T-cell (primary cell): Measurements from ENCODE around the gene GP2. TPM values are rescaled to one million over a fixed set of nuclear protein-coding genes. Genes with fewer than 3 reads are reported as not detected.
"Not testable (repeated sequence)": the region's sequence is repeated elsewhere in the genome, so short reads cannot be mapped to it uniquely, and the experiment has no call there.

ENCODE experiments used
- ATAC-seq, 4 experiments: fragments of 200-7000 bp in 3 of 4; fragments of 150-1000 bp in 1 of 4; cut with Tn5 transposase; replicated peaks in 1 of 4; 1 replicate in 3 of 4; 2 replicates in 1 of 4; pipeline ENCODE4 v1.10.0; 2021; ENCODE audit warnings: moderate library complexity in 3 of 4, mild to moderate bottlenecking in 2 of 4, moderate number of reproducible peaks in 1 of 4
- CTCF ChIA-PET, 2 donors: fragments of 300-600 bp; sonication (Branson Sonifier 250); formaldehyde crosslinking; loops; one replicate each; lab custom pipeline; 2022; ENCODE audit warnings: antibody characterized with exemption in 2 of 2; lab: Charles Lee
- POLR2A ChIA-PET, 2 donors: fragments of 300-600 bp; sonication (Branson Sonifier 250); formaldehyde crosslinking; loops; one replicate each; lab custom pipeline; 2022; ENCODE audit warnings: antibody characterized with exemption in 2 of 2; lab: Charles Lee
- DNase-seq, 35 experiments: peaks; one replicate each; pipeline versions ENCODE4 v3.0.0 to v3.0.0-alpha.2; 2013 to 2023
- H3K27ac ChIP-seq: one replicate; pipeline ENCODE4 v1.5.1; 2013; ENCODE audit warnings: low read length
- H3K27me3 ChIP-seq, 2 experiments: replicated peaks in 1 of 2; 1 replicate in 1 of 2; 2 replicates in 1 of 2; pipeline versions ENCODE4 v1.6.1 to v1.7.0; 2013; ENCODE audit warnings: low read length in 1 of 2, mixed read lengths in 1 of 2; ENCODE audit not compliant: control insufficient read depth in 2 of 2, insufficient read depth in 2 of 2; ENCODE audit errors: extremely low read depth in 1 of 2
- H3K36me3 ChIP-seq, 2 donors: 1 replicate in 1 of 2; 2 replicates in 1 of 2; pipeline versions ENCODE4 v1.6.1 to v1.7.0; 2013; ENCODE audit warnings: low read length in 1 of 2; ENCODE audit not compliant: control insufficient read depth in 2 of 2, insufficient read depth in 1 of 2; ENCODE audit errors: extremely low read depth in 1 of 2
- H3K4me1 ChIP-seq, 2 experiments: 1 replicate in 1 of 2; 2 replicates in 1 of 2; pipeline versions ENCODE4 v1.6.1 to v1.7.0; 2013; ENCODE audit warnings: low read length in 2 of 2, mixed read lengths in 1 of 2; ENCODE audit not compliant: insufficient read depth in 2 of 2, control insufficient read depth in 1 of 2; ENCODE audit errors: extremely low read depth in 1 of 2
- H3K4me3 ChIP-seq, 2 donors: 1 replicate in 1 of 2; 2 replicates in 1 of 2; pipeline versions ENCODE4 v1.5.1 to v1.7.0; 2013; ENCODE audit warnings: mild to moderate bottlenecking in 2 of 2, low read length in 1 of 2, moderate library complexity in 1 of 2; ENCODE audit not compliant: control insufficient read depth in 1 of 2; ENCODE audit errors: extremely low read depth in 1 of 2
- H3K9me3 ChIP-seq: 2 replicates; pipeline ENCODE4 v1.7.0; 2013
- H3K27ac Mint-ChIP-seq, 2 donors: one replicate each; pipeline ENCODE4 v1.8.0; 2020 to 2021; ENCODE audit warnings: mild to moderate bottlenecking in 2 of 2, mixed read lengths in 2 of 2
- H3K27me3 Mint-ChIP-seq, 2 donors: one replicate each; pipeline ENCODE4 v1.8.0; 2021 to 2022; ENCODE audit warnings: mixed read lengths in 2 of 2
- H3K36me3 Mint-ChIP-seq: one replicate; pipeline ENCODE4 v1.8.0; 2021; ENCODE audit warnings: mixed read lengths
- H3K4me1 Mint-ChIP-seq, 3 donors: one replicate each; pipeline ENCODE4 v1.8.0; 2020 to 2022; ENCODE audit warnings: mixed read lengths in 3 of 3, mild to moderate bottlenecking in 1 of 3
- H3K4me3 Mint-ChIP-seq, 3 donors: one replicate each; pipeline ENCODE4 v1.8.0; 2020 to 2022; ENCODE audit warnings: mild to moderate bottlenecking in 3 of 3, mixed read lengths in 3 of 3, moderate library complexity in 3 of 3
- H3K9me3 Mint-ChIP-seq, 3 donors: one replicate each; pipeline ENCODE4 v1.8.0; 2020 to 2022; ENCODE audit warnings: mixed read lengths in 3 of 3
- WGBS: methylation state at CpG from one replicate; pipeline ENCODE4 v1.1.5; 2013; ENCODE audit warnings: missing lambda C conversion rate; ENCODE audit not compliant: insufficient coverage; 5-methylcytosine and 5-hydroxymethylcytosine counted together
- total RNA-seq, 35 experiments: library from RNA in 6 of 35; stranded (reverse) in 6 of 35; fragments of 120-200 nt in 1 of 35; gene quantifications; one replicate each; pipeline versions ENCODE4 v1.2.1 to v1.2.4 and lab custom pipeline; 2013 to 2026

GP2 gene
- total RNA-seq, 5 donors from 2014 or later (not counting 1 experiment from before 2014, with no cell fraction given): 12.0 to 13.3 (median 12.1) TPM; not detected in 2

DNA sequence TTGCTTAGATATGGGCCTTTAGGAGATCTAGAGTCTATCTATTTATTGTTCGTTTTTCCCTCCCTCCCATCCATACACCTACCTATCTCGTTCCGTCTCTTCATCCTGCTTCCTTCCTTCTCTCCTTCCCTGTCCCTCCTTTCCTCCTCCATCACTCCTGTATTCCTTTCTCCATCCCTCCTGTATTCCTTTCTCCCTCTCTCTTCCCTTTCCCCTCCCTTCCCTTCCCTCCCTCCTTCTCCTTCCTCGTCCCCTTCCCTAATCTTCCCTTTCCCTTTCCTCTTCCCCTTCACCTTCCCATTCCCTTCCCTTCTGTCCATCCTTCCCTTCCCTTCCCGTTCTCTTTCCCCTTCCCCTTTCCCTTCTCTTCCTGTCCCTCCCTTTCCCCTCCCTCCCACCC is 10.6 kb downstream of the GP2 start:
- ATAC-seq: no peak
- CTCF ChIA-PET: no interaction called here
- POLR2A ChIA-PET: no interaction called here
- H3K4me3 Mint-ChIP-seq: no peak overlapping the region
- Histone ChIP-seq H3K27me3 (no peaks in the 10 kb centered on the region), H3K36me3 (no peaks in the 10 kb centered on the region), H3K27ac (no peak overlapping the region), H3K9me3 (no peaks in the 10 kb centered on the region), H3K4me1 (no peaks in the 10 kb centered on the region), H3K4me3 (no peak overlapping the region)
- no peaks in the 10 kb centered on the region for H3K36me3 Mint-ChIP-seq
- H3K27me3 Mint-ChIP-seq: peaks cover 2 to 3% of the 10 kb centered on the region in 2 donors
- H3K27ac Mint-ChIP-seq: no peak overlapping the region
- no peaks in the 10 kb centered on the region for H3K4me1 Mint-ChIP-seq
- peaks cover 0 to 5% (median 0%) of the 10 kb centered on the region in 3 donors for H3K9me3 Mint-ChIP-seq
- 73% methylated on average over 3 of the region's 5 CpGs for WGBS
- DNase-seq: no peak

DNA sequence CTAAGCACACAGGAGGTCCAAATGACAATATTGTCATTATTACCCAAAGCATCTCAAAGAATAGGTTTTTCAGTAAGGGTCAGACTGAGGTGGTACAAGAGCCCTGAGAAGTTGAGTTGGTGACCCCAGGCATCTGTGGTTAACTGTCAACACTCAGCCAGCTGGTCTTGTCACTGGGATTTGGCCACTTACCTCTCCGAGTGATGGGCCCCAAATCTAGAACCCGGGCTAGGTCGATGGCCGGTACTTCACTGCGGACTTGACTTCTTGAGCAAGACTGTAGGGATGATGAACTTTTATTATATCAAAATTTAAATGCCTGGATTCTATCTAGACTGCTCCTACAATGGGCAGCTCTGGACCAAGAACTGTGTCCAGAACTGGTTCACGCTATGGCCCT is 11.5 kb downstream of the GP2 start:
- no peak for DNase-seq
- Histone ChIP-seq H3K27ac (no peak overlapping the region), H3K36me3 (no peaks in the 10 kb centered on the region), H3K4me1 (no peaks in the 10 kb centered on the region), H3K27me3 (no peaks in the 10 kb centered on the region), H3K4me3 (no peak overlapping the region), H3K9me3 (no peaks in the 10 kb centered on the region)
- H3K27me3 Mint-ChIP-seq: peaks cover 2 to 3% of the 10 kb centered on the region in 2 donors
- no peak for ATAC-seq
- no peak overlapping the region for H3K27ac Mint-ChIP-seq
- CTCF ChIA-PET: no interaction called here
- no peaks in the 10 kb centered on the region for H3K36me3 Mint-ChIP-seq
- peaks cover 0 to 5% (median 0%) of the 10 kb centered on the region in 3 donors for H3K9me3 Mint-ChIP-seq
- 80% methylated on average over 1 of the region's 6 CpGs for WGBS
- POLR2A ChIA-PET: no interaction called here
- no peaks in the 10 kb centered on the region for H3K4me1 Mint-ChIP-seq
- H3K4me3 Mint-ChIP-seq: no peak overlapping the region

DNA sequence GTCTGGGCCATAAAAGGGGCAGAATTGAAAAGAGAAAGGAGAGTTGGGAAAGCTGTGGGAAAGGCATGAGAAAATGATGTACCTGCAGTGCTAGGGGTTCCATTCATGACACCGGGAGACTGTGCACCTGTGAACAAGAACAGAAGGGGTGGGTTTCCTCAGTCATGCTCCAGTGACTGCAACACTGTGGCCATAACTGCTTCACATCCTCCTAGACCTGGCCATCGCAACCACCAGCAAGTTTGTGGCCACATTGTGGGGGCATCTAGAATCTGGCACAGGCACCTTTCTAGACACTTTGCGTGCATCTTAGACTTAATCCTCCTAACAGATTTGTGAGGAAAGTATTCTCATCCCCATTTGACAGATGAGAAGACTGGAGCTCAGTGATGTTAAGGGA is 12.7 kb downstream of the GP2 start:
- POLR2A ChIA-PET: no interaction called here
- no peak for ATAC-seq
- no peak for DNase-seq
- H3K4me3 Mint-ChIP-seq: no peak overlapping the region
- WGBS: 100% methylated on average over 1 of the region's 3 CpGs
- Histone ChIP-seq H3K9me3 (no peaks in the 10 kb centered on the region), H3K4me3 (no peak overlapping the region), H3K27ac (no peak overlapping the region), H3K4me1 (no peaks in the 10 kb centered on the region), H3K27me3 (no peaks in the 10 kb centered on the region), H3K36me3 (no peaks in the 10 kb centered on the region)
- no peaks in the 10 kb centered on the region for H3K4me1 Mint-ChIP-seq
- H3K27ac Mint-ChIP-seq: no peak overlapping the region
- H3K36me3 Mint-ChIP-seq: no peaks in the 10 kb centered on the region
- H3K9me3 Mint-ChIP-seq: peaks cover 0 to 5% (median 0%) of the 10 kb centered on the region in 3 donors
- CTCF ChIA-PET: interaction anchor here in 1 of 2 donors (0.5 kb wide), 1 partner anchor 47 kb away, joined by 3 read pairs; no protein-coding TSS in a partner anchor
- peaks cover 2 to 3% of the 10 kb centered on the region in 2 donors for H3K27me3 Mint-ChIP-seq

GRCh38 chr16:20313741-20314140 is 13.6 kb downstream of the GP2 start:
- DNase-seq (no peak), ATAC-seq (no peak)
- Histone ChIP-seq H3K9me3 (no peaks in the 10 kb centered on the region), H3K36me3 (no peaks in the 10 kb centered on the region), H3K27ac (no peak overlapping the region), H3K27me3 (no peaks in the 10 kb centered on the region), H3K4me1 (no peaks in the 10 kb centered on the region), H3K4me3 (no peak overlapping the region)
- WGBS: no CpG with 5 or more reads among the region's 3 CpGs
- no peak overlapping the region for H3K27ac Mint-ChIP-seq
- CTCF ChIA-PET: no interaction called here
- POLR2A ChIA-PET: no interaction called here
- H3K4me1 Mint-ChIP-seq: no peaks in the 10 kb centered on the region
- H3K27me3 Mint-ChIP-seq: peaks cover 2 to 3% of the 10 kb centered on the region in 2 donors
- peaks cover 0 to 5% (median 0%) of the 10 kb centered on the region in 3 donors for H3K9me3 Mint-ChIP-seq
- no peak overlapping the region for H3K4me3 Mint-ChIP-seq
- H3K36me3 Mint-ChIP-seq: no peaks in the 10 kb centered on the region

- H3K4me1 Mint-ChIP-seq, H3K9me3 Mint-ChIP-seq, DNase-seq, H3K4me3 Mint-ChIP-seq, H3K27ac ChIP-seq, H3K27ac Mint-ChIP-seq, H3K4me1 ChIP-seq, H3K9me3 ChIP-seq, POLR2A ChIA-PET, H3K36me3 ChIP-seq, H3K4me3 ChIP-seq, H3K36me3 Mint-ChIP-seq, H3K27me3 ChIP-seq, ATAC-seq, H3K27me3 Mint-ChIP-seq, CTCF ChIA-PET: not testable (repeated sequence)
- 64% methylated on average over 2 of the region's 7 CpGs for WGBS
These were observed 14.7 kb downstream of the GP2 start for GRCh38 chr16:20312536-20313095.

- Mint-ChIP-seq H3K36me3 (no peaks in the 10 kb centered on the region), H3K4me3 (no peak overlapping the region), H3K4me1 (no peaks in the 10 kb centered on the region), H3K27ac (no peak overlapping the region), H3K9me3 (peaks cover 0 to 5% (median 0%) of the 10 kb centered on the region in 3 donors), H3K27me3 (peaks cover under 1% of the 10 kb centered on the region in 2 donors)
- H3K4me1 ChIP-seq: no peaks in the 10 kb centered on the region
- H3K27ac ChIP-seq: no peak overlapping the region
- DNase-seq (no peak), ATAC-seq (no peak)
- no peaks in the 10 kb centered on the region for H3K36me3 ChIP-seq
- H3K27me3 ChIP-seq: no peaks in the 10 kb centered on the region
- no peak overlapping the region for H3K4me3 ChIP-seq
- 67% methylated on average over 1 of the region's 2 CpGs for whole genome bisulfite sequencing
- ChIA-PET CTCF (no interaction called here), POLR2A (no interaction called here)
- H3K9me3 ChIP-seq: no peaks in the 10 kb centered on the region
These were observed 15.8 kb downstream of the GP2 start for GRCh38 chr16:20311548-20311947.
